Gastrocnemius medialis (tissue), 4 donors: ENCODE measurements around the gene RB1.

ENCODE experiments used
- CTCF ChIP-seq, 5 experiments: fragments of 450-650 bp in 3 of 5; fragments of 200-600 bp in 2 of 5; sonication (generic) in 2 of 5; IDR thresholded peaks in 4 of 5; conservative IDR thresholded peaks in 1 of 5; 1 replicate in 4 of 5; 2 replicates in 1 of 5; pipeline ENCODE4 v1.5.1; 2016 to 2019; ENCODE audit warnings: antibody characterized with exemption in 5 of 5, mild to moderate bottlenecking in 3 of 5, moderate library complexity in 3 of 5
- POLR2A ChIP-seq, 2 donors: fragments of 450-650 bp; IDR thresholded peaks; one replicate each; pipeline ENCODE4 v1.6.1; 2017; ENCODE audit warnings: antibody characterized with exemption in 2 of 2, mild to moderate bottlenecking in 2 of 2, moderate library complexity in 2 of 2

GRCh38 chr13:48494874-48495273 lies 191.3 kb downstream of the RB1 start:
- TF ChIP-seq CTCF (IDR thresholded peaks at IDR 0.05 in 4 of 5, conservative IDR thresholded peaks at IDR 0.05 in 1 of 5) (no peak), POLR2A (IDR thresholded peaks at IDR 0.05) (no peak)
